Keratinocyte (primary cell): ENCODE measurements around the gene ACOT6. TPM values are rescaled to one million over a fixed set of nuclear protein-coding genes. Genes with fewer than 3 reads are reported as not detected.

Source experiments
- DNase-seq: peaks from one replicate; pipeline ENCODE4 v3.0.0-alpha.2; 2011; ENCODE audit warnings: low read depth, missing footprints, low spot score
- FAIRE-seq: peaks from 2 replicates; lab custom pipeline; 2011; peaks lifted over from hg19 to GRCh38; lab: Jason Lieb, UNC
- H2AFZ ChIP-seq: 2 replicates; pipeline ENCODE4 v1.6.0; 2012; ENCODE audit warnings: low read length, control low read depth, inconsistent platforms; ENCODE audit not compliant: control insufficient read depth
- H3K27ac ChIP-seq: 2 replicates; pipeline ENCODE4 v1.5.1; 2011; ENCODE audit warnings: low read length; ENCODE audit not compliant: control insufficient read depth, insufficient read depth
- H3K27me3 ChIP-seq: 3 replicates; pipeline ENCODE4 v1.6.0; 2011; ENCODE audit warnings: low read length; ENCODE audit not compliant: control insufficient read depth, insufficient read depth; ENCODE audit errors: extremely low read depth
- H3K36me3 ChIP-seq, 2 experiments: 2 replicates in 1 of 2; 3 replicates in 1 of 2; pipeline ENCODE4 v1.5.1; 2011; ENCODE audit warnings: low read length in 2 of 2, mild to moderate bottlenecking in 1 of 2; ENCODE audit not compliant: control insufficient read depth in 2 of 2, insufficient read depth in 2 of 2; ENCODE audit errors: extremely low read depth in 1 of 2
- H3K4me1 ChIP-seq: 3 replicates; pipeline ENCODE4 v1.5.1; 2011; ENCODE audit warnings: low read length; ENCODE audit not compliant: control insufficient read depth, insufficient read depth; ENCODE audit errors: extremely low read depth
- H3K4me2 ChIP-seq: 3 replicates; pipeline ENCODE4 v1.6.0; 2011; ENCODE audit warnings: low read depth, low read length; ENCODE audit not compliant: control insufficient read depth, insufficient read depth; ENCODE audit errors: extremely low read depth
- H3K4me3 ChIP-seq, 3 experiments: fragments of 200-600 bp in 1 of 3; sonication (generic) in 1 of 3; 2 replicates in 2 of 3; 3 replicates in 1 of 3; pipeline ENCODE4 v1.5.1; 2011 to 2016; ENCODE audit warnings: low read length in 3 of 3, mild to moderate bottlenecking in 3 of 3, control low read depth in 2 of 3, inconsistent platforms in 1 of 3, low read depth in 1 of 3, mixed read lengths in 1 of 3, mixed run types in 1 of 3, moderate library complexity in 1 of 3; ENCODE audit not compliant: control insufficient read depth in 2 of 3, insufficient read depth in 2 of 3; ENCODE audit errors: extremely low read depth in 1 of 3
- H3K79me2 ChIP-seq: 2 replicates; pipeline ENCODE4 v1.6.0; 2012; ENCODE audit warnings: low read length; ENCODE audit not compliant: control insufficient read depth, insufficient read depth
- H3K9ac ChIP-seq: 3 replicates; pipeline ENCODE4 v1.6.0; 2011; ENCODE audit warnings: low read length; ENCODE audit not compliant: control insufficient read depth, insufficient read depth; ENCODE audit errors: extremely low read depth
- H3K9me1 ChIP-seq: 3 replicates; pipeline ENCODE4 v1.6.0; 2011; ENCODE audit warnings: low read length; ENCODE audit not compliant: control insufficient read depth, insufficient read depth; ENCODE audit errors: extremely low read depth
- H3K9me3 ChIP-seq: 2 replicates; pipeline ENCODE4 v1.5.1; 2012; ENCODE audit warnings: low read depth, low read length; ENCODE audit not compliant: control insufficient read depth
- H4K20me1 ChIP-seq: 3 replicates; pipeline ENCODE4 v1.6.0; 2011; ENCODE audit warnings: low read length; ENCODE audit not compliant: control insufficient read depth, insufficient read depth; ENCODE audit errors: extremely low read depth
- CTCF ChIP-seq, 3 experiments: IDR thresholded peaks in 1 of 3; conservative IDR thresholded peaks in 1 of 3; optimal IDR thresholded peaks in 1 of 3; 2 replicates in 2 of 3; 3 replicates in 1 of 3; pipeline versions ENCODE3 to v1.5.1; 2011; ENCODE audit warnings: low read length in 3 of 3, mild to moderate bottlenecking in 3 of 3, moderate library complexity in 2 of 3, control low read depth in 1 of 3, inconsistent platforms in 1 of 3; ENCODE audit not compliant: insufficient read depth in 2 of 3; ENCODE audit errors: extremely low read depth in 1 of 3
- EZH2 ChIP-seq: IDR thresholded peaks from one replicate; pipeline ENCODE4 v1.6.1; 2012; ENCODE audit warnings: inconsistent platforms, mild to moderate bottlenecking, low read length, moderate library complexity
- dilution Hi-C: fragments of 300-500 bp; cut with MboI; formaldehyde crosslinking; loops from one replicate; pipeline ENCODE4 v1.7.0; 2020; ENCODE audit warnings: low sequenced_read_pairs; ENCODE audit not compliant: extremely low pct_ligation_motif_present
- polyA plus RNA-seq, 5 experiments: library from polyadenylated mRNA; depleted of rRNA in 3 of 5; stranded (reverse) in 3 of 5; stranded (forward) in 1 of 5; unstranded in 1 of 5; fragments of >200 nt; gene quantifications; 1 replicate in 1 of 5; 2 replicates in 3 of 5; 3 replicates in 1 of 5; pipeline versions ENCODE4 v1.2.1 to v1.2.3, GENCODE V29; 2011 to 2012; ENCODE audit warnings: missing spikeins in 2 of 5, low read depth in 1 of 5, low replicate concordance in 1 of 5

ACOT6 gene
- polyA plus RNA-seq, 1 donor (not counting 4 experiments of a cell fraction or from before 2014, with no cell fraction given): not detected

- FAIRE-seq (peak; percentile 100), DNase-seq (peak; percentile 80)
- TF ChIP-seq CTCF (optimal IDR thresholded peaks at IDR 0.05 in 1 of 3, IDR thresholded peaks at IDR 0.05 in 1 of 3, conservative IDR thresholded peaks at IDR 0.05 in 1 of 3; ENCODE audit: extremely low read depth in 1 of 3, insufficient read depth in 2 of 3, low read length in 3 of 3): peak; percentile 56 to 78 (median 56)
- no peak for TF ChIP-seq EZH2
- no peak overlapping the region for H2AFZ ChIP-seq
- H3K4me3 ChIP-seq: no peak overlapping the region
- dilution Hi-C loops: no loop called here
- no peaks in the 10 kb centered on the region for H3K36me3 ChIP-seq
- H3K27ac ChIP-seq: no peak overlapping the region
- H3K27me3 ChIP-seq: no peaks in the 10 kb centered on the region
- no peak overlapping the region for H3K9ac ChIP-seq
- H3K9me3 ChIP-seq: no peaks in the 10 kb centered on the region
- no peak overlapping the region for H3K4me2 ChIP-seq
- H4K20me1 ChIP-seq: no peaks in the 10 kb centered on the region
- H3K9me1 ChIP-seq: no peaks in the 10 kb centered on the region
- H3K79me2 ChIP-seq: no peaks in the 10 kb centered on the region
- peaks cover 7% of the 10 kb centered on the region for H3K4me1 ChIP-seq
Observed at GRCh38 chr14:73662487-73662943, 50.2 kb downstream of the ACOT6 start.

- dilution Hi-C loops: no loop called here
- peaks cover 7% of the 10 kb centered on the region for H3K4me1 ChIP-seq
- FAIRE-seq: no peak
- H3K9me1 ChIP-seq: no peaks in the 10 kb centered on the region
- no peak for DNase-seq
- H3K79me2 ChIP-seq: no peaks in the 10 kb centered on the region
- H4K20me1 ChIP-seq: no peaks in the 10 kb centered on the region
- H2AFZ ChIP-seq: no peak overlapping the region
- H3K4me3 ChIP-seq: no peak overlapping the region
- no peak overlapping the region for H3K4me2 ChIP-seq
- no peak overlapping the region for H3K27ac ChIP-seq
- no peak for TF ChIP-seq CTCF (optimal IDR thresholded peaks at IDR 0.05 in 1 of 3, IDR thresholded peaks at IDR 0.05 in 1 of 3, conservative IDR thresholded peaks at IDR 0.05 in 1 of 3; ENCODE audit: extremely low read depth in 1 of 3, insufficient read depth in 2 of 3, low read length in 3 of 3)
- TF ChIP-seq EZH2: no peak
- H3K9ac ChIP-seq: no peak overlapping the region
- no peaks in the 10 kb centered on the region for H3K27me3 ChIP-seq
- H3K9me3 ChIP-seq: no peaks in the 10 kb centered on the region
- no peaks in the 10 kb centered on the region for H3K36me3 ChIP-seq
Observed at GRCh38 chr14:73663548-73664212, 51.4 kb downstream of the ACOT6 start.
